Measurements from ENCODE around the gene RNASE12.

- TF ChIP-seq, protein P1, sequence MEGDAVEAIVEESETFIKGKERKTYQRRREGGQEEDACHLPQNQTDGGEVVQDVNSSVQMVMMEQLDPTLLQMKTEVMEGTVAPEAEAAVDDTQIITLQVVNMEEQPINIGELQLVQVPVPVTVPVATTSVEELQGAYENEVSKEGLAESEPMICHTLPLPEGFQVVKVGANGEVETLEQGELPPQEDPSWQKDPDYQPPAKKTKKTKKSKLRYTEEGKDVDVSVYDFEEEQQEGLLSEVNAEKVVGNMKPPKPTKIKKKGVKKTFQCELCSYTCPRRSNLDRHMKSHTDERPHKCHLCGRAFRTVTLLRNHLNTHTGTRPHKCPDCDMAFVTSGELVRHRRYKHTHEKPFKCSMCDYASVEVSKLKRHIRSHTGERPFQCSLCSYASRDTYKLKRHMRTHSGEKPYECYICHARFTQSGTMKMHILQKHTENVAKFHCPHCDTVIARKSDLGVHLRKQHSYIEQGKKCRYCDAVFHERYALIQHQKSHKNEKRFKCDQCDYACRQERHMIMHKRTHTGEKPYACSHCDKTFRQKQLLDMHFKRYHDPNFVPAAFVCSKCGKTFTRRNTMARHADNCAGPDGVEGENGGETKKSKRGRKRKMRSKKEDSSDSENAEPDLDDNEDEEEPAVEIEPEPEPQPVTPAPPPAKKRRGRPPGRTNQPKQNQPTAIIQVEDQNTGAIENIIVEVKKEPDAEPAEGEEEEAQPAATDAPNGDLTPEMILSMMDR (IDR thresholded peaks at IDR 0.05), result no peak
- no peak for TF ChIP-seq POLR2A (IDR thresholded peaks at IDR 0.05)
Measured at GRCh38 chr14:20603813-20604690, 12.9 kb upstream of the RNASE12 start.

All from stomach (tissue), 4 donors.